Epidermal melanocyte (primary cell): Measurements from ENCODE around the gene CD44.

Experiments used
- DNase-seq: peaks from one replicate; pipeline ENCODE4 v3.0.0; 2011; ENCODE audit warnings: low spot score; ENCODE audit not compliant: insufficient read length

The CD44 gene

DNA sequence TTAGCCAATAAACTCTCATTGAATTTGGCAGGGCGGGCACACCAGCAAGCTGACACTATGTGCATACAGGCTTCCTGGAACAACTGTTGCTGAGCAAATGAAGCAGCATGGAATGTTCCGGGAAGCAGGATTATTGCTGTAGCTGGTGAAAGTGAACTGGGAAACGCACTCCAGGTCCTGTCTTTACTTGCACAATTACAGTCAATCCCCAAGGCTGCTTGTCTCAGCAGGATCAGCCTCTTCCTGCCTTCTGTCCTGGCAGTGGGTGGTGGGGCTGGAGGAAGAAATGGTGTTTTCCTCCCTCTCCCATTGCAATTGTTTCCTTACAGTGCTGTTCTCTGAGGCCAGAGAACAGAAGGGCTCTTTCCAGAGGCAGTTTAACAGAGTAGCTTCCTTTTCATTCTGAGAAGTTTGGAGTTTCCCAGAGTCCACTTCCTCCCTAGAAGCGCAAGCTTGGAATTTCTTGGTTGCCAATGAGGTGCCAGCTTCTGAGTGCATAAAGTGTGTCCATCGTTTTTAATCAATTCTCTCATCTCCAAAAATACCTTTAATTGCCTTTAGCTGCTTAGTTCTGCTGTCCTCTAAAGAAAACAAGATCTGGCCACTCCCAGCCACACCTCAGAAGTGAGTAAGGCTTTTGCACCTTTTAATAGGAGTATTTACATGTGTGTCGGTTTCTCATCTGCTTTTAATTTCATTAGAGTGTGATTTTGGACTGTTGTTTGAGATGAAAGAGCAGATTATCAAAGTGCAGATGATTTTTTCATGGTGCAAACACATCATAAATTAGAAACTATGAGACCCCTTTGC lies 19.9 kb downstream of the CD44 start:
- DNase-seq, result no peak

DNA sequence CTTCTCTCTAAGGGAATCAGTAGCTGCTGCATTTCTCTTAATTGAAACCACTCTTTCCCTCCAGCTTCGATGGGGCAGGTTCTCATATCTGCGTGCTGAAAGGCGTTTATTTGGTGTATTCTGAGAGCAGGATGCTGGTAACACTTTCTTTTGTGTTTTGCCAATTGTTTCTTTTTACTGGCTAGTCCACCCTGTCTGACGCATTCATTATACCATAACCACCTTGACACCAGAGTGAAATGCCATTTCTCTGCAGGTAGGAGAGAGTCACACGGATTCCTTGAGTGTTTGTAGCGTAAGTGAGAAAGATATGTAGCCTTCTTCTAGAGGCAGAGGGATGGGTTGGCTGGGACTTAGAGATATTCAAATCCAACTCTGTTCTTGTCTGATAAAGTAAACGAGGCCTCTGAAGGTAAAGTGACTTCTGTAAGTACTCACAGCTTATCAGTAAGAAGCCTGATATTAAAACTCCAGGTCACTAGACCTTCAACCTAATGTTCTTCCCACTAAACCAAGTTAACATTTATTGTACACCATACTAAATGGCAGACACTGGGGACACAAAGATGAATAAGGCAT lies 21.4 kb downstream of the CD44 start:
- no peak for DNase-seq

DNA sequence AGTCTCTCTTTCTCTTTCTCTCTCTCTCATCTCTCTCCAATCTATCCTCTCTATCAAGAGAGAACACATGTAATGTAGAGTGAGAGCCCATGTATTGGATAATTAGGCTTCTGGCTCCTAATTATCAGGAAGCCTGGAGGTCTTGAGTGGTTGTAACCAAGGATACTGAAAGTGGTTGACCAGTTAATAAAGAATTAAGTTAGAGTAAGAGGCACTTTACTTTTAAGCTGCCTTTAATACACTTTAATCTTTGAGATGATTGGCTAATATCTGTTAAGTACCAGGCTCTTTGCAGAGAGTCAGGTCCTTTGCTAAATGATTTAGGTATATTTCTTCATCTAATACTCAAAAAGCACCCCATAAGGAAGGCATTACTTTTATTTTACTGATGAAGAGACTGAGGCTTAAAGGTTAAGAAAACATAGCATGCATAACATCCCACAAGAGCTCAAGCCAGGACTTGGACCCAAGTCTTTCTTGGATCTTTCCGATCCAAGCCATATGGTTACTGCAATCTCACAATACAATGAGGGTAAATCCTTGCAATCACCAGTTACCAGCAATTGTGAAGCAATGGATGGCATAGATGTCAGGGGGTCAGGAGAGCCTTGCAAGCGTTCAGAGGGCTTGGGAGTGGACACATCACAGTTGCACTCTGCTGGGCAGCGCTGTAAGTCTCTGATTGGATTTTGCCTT lies 22.1 kb downstream of the CD44 start:
- DNase-seq, result no peak

- no peak for DNase-seq
Measured at GRCh38 chr11:35162745-35163144, 23.8 kb downstream of the CD44 start.

GRCh38 chr11:35163209-35163608 lies 24.2 kb downstream of the CD44 start:
- no peak for DNase-seq

DNA sequence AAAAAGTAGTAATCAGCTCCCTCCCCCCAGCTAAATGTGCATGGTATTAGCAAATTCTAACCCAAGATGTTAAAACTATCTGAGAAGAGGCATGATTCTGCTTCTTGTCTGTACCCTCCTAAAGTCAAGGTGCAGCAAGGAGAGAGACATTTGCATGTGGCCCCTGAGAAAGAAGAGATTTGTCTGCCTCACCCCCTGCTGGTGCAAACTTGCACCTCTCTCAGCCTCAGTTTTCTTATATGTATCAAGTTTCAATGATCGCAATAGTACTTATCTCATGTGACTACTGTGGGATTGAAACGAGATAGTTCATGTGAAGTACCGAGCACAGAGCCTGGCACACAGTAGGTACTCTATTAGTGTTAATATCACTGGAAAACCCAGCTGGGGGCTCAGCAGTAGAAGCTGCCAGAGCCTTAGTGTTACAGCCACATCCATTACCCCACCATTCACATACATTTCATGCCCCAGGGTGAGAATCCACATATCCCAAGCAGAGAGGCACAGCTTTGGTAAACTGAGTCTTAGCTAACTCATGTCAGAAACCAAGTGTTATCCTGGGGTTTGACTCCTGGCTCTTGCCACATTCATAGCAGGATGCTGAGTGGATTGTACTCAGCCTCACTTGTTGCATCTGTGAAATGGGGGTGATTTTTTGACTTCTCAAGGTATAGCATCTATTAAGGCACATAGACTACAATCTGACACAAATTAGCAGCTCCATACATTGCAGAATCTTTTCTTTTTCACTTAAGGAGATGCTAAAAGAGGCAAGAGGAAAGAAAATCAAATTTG lies 24.9 kb downstream of the CD44 start:
- DNase-seq, result no peak

DNA sequence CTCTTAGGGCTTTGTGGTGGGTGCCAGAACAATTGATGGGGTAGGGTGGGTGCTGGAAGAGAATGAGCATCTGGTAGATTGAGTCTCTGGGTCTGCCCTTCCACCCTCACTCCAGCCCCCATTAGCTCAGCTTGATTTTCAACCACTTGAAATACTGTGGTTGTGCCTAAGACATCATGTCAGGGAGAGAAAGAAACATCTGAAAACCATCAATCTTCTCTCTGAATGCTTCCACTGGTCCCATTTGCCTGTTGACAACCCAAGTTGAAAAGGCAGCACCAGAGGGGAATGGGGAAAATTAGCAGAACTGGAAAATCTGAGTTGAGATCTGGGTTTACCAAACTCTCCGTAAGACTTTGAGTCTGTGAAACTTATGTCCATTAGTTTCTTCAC lies 26.1 kb downstream of the CD44 start:
- DNase-seq, result no peak

- no peak for DNase-seq
Measured at GRCh38 chr11:35165423-35166368, 26.7 kb downstream of the CD44 start.

DNA sequence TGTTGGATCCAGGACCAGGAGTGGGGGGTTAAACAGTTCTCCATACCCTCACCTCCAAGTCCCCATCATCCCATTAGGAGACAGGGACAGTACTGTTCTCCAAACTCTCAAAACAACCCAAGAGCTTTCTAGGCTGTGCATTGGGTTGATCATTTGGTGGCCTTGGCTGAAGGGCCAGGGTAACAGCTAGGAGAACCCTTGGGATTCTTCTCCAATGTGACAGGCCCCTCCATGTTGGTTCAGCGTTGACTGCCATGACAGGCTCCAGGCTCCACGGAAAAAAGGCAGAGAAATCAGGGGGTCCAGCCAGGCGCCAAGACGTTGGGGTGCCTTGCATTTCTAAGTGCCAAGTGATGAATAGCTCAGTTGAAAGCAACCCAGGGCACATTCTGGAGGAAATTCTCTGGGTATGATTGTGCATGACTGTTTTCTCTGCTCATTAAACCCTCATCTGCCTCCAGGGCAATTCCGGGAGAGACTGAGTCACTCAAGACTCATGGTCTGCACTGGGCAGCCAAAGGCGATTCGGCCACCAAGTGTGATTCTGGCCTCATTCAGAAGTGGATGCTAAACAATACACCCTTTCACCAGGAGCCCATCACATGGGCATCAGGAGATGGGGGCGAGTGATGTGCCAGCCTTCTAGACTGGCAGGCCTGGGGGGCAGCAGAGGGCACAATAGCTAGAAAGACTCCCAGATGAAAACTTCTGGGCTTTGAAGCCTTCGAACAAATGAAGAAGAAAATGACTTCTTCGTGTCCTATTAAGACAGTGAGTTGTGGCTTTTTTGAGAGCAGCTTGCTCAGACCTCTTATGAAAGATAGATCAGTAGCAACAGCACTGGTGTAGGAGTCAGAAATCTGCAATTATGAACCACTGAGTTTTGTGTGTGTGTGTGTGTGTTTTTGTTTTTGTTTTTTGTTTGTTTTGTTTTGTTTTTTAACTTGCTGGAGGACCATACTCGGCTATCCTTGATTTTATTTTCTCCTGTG lies 27.7 kb downstream of the CD44 start:
- peak; percentile 77 for DNase-seq

DNA sequence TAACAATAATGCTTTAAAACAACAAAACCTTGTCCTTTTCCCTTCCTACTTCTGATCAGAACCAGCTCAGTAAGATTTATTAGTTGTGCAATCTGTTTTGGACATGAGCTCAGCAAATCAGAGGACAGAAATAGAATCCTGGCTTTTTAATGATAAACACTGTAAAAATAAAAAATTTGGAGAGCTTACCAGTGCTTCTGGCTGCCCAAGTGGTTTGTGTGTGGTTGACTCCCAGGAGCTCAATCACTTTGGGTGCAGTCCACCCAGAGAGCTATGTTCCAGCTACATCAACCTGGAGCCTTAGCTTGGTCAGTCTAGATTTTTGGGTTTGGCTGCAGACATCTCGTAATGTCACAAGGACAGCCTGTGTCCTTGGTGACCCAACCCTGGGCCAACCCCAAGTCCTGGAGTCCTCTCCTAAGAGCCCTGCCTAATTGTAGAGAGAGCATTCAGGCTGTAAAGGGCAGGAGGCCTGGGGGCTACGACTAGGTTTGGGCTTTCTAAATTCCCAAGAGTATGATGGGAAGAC lies 28.5 kb downstream of the CD44 start:
- DNase-seq, result no peak

- no peak for DNase-seq
Measured at GRCh38 chr11:35168671-35169070, 29.7 kb downstream of the CD44 start.

- no peak for DNase-seq
Measured at GRCh38 chr11:35169112-35169511, 30.1 kb downstream of the CD44 start.

- DNase-seq, result no peak
Measured at GRCh38 chr11:35169754-35170153, 30.8 kb downstream of the CD44 start.

DNA sequence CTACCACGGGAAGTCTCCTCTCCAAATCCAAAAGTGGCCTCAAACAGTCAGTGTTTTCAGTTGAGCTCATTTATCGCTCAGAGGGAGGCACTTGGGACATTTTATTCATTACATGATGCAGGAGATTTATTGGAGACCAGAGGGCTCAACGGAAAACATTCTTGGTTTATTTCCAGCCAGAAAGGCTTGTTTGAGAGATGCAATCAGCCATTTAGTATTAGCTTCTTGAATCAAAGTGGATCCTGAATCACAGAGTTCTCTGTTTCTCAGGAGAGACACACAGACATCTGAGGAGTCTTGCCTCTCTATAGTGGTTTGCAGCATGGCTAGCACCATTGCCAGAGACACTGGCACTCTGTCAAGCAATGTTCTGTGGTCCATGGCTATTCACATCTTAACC lies 31.5 kb downstream of the CD44 start:
- no peak for DNase-seq

DNA sequence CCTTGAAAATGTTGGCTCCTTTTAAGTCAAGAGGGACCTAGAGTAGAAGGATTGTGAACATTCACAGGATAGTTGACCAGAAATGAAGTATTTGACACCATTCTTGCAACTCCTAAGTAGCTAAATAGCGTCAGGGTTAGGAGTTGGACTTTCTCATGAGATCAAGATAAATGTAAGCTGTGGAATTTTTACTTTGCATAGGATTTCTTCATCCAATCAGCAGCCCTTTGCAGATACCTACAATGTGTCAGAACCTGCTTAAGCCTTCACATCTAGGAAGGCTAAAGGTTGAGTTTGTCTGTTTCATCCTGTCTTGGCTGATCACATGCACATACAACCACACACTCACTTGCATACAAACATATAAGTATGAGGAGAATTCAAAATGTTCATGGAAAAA lies 32.3 kb downstream of the CD44 start:
- DNase-seq, result no peak

DNA sequence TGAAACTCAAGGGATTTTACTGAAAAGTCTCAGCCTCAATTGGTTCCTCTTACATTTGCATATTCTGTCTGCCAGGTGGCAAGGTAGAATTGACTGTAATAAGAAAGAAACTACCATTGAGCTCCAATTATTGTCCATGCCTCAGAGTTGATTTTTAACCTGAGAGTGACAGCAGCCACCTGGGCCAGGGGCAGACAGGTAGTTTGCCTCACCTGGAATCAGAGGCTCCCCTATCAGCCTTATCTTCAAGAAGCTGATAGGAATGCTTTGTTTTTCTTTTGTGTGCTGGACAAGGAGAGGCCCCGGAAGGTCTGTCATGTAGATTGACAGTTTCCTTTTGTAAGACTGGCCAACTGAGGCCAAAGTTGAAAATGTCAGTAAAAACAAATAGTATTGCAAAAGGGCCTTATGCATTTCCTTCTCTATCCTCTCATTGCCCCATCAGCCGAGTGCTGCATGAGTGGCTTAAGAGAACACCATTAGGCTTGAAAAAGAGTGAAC lies 34.1 kb downstream of the CD44 start:
- no peak for DNase-seq

DNA sequence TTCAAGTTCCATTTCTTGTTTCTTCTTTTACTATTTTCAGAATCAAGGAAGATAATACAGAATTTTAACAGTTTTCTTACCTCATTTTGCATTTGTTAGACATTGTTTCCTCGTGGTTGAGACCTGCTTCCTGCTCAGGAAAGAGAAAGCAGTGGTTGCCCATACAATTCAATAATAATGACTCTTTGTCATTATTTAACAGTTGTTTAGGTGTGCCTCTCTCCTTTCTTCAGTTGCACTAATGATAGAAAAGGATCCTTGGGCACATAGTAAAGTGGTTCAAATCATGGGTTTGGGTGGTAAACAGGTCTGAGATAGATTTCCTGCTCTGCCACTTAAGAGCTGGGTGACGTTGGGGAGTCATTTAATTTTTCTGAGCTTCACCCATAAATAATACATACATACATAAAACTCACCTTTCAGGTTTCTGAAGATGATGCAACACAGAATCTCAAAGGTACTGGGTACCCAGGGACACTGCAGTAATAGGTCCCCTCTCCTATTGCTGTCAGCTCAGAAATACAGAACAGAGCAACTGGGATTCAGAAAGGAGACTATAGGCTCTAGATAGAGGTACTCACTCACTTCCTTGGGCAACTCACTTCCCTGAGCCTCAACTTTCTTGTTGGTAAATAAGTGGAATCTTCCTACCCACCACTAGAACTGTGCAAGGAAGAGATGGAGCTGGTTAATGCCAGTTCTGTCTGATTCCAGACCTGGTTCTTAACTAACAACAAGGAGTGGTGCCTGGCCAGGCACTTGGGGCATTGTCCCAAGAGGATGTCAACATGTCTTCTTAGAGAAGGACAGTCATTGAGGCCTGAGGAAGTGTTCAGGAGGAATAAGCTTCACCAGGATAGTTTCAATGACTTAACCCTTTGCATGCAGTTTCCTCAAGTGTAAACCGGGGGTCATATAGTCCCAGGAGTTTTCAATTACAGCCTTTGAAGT lies 34.9 kb downstream of the CD44 start:
- no peak for DNase-seq

DNA sequence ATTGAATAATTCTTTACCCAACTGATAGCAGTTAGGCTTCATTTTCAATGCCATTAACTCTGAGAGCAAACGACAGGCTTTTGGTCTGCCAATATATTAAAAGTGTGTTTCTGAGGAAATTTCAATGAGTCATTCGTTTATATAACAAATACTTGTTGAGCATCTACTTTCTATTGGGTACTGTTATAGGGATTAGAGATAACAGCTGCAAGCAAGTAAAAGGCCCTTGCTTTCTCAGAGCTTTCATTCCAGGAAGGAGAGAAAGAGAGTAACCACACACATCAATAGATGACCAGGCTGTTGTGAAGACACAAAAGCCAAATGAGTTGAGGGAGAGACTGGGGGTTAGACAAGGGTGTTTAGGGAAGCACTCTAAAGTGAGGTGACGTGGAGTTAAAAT lies 35.7 kb downstream of the CD44 start:
- no peak for DNase-seq
